Renal pelvis (tissue), 12 donors: ENCODE measurements around the gene KDM4C. TPM values are rescaled to one million over a fixed set of nuclear protein-coding genes. Genes with fewer than 3 reads are reported as not detected.
"Not testable (repeated sequence)": the region's sequence is repeated elsewhere in the genome, so short reads cannot be mapped to it uniquely, and the experiment has no call there.

ENCODE experiments used
- DNase-seq: peaks from one replicate; pipeline ENCODE4 v3.0.0-alpha.2; 2013
- long read RNA-seq, 16 experiments: transcript quantifications; one replicate each; lab custom pipeline, GENCODE V29; 2026
- polyA plus RNA-seq, 3 donors: library from polyadenylated mRNA; unstranded; fragments of 120-200 nt; gene quantifications; one replicate each; pipeline ENCODE4 v1.2.1, GENCODE V29; 2013; ENCODE audit not compliant: insufficient read length in 3 of 3

The KDM4C gene
- 10 to 100 TPM; 16.9 to 22.0 (median 19.2) TPM for polyA plus RNA-seq
- long read RNA-seq, donor 1, full-length matches to known transcripts, result 4 of 4 reads
- long read RNA-seq, donor 1, partial matches to known transcripts, result 0 of 4 reads
- long read RNA-seq, donor 1, other reads (novel, unspliced or antisense), result 0 of 4 reads
- long read RNA-seq, donor 2, result 0 reads
- long read RNA-seq, donor 3, full-length matches to known transcripts, result 1 of 1 reads
- long read RNA-seq, donor 3, partial matches to known transcripts, result 0 of 1 reads
- long read RNA-seq, donor 3, other reads (novel, unspliced or antisense), result 0 of 1 reads
- long read RNA-seq, donor 4, full-length matches to known transcripts, result 2 of 14 reads
- long read RNA-seq, donor 4, partial matches to known transcripts, result 7 of 14 reads
- long read RNA-seq, donor 4, other reads (novel, unspliced or antisense), result 5 of 14 reads
- long read RNA-seq, donor 5, result 0 reads
- long read RNA-seq, donor 6, result 0 reads
- long read RNA-seq, donor 7, partial matches to known transcripts, result 7 of 7 reads
- long read RNA-seq, donor 7, other reads (novel, unspliced or antisense), result 0 of 7 reads
- long read RNA-seq, donor 8, result 0 reads
- long read RNA-seq, donor 9, full-length matches to known transcripts, result 2 of 2 reads
- long read RNA-seq, donor 9, partial matches to known transcripts, result 0 of 2 reads
- long read RNA-seq, donor 9, other reads (novel, unspliced or antisense), result 0 of 2 reads
- long read RNA-seq, donor 10, full-length matches to known transcripts, result 1 of 1 reads
- long read RNA-seq, donor 10, partial matches to known transcripts, result 0 of 1 reads
- long read RNA-seq, donor 10, other reads (novel, unspliced or antisense), result 0 of 1 reads
- long read RNA-seq, donor 11, full-length matches to known transcripts, result 1 of 1 reads
- long read RNA-seq, donor 11, partial matches to known transcripts, result 0 of 1 reads
- long read RNA-seq, donor 11, other reads (novel, unspliced or antisense), result 0 of 1 reads
- long read RNA-seq, donor 12, full-length matches to known transcripts, result 4 of 4 reads
- long read RNA-seq, donor 12, partial matches to known transcripts, result 0 of 4 reads
- long read RNA-seq, donor 12, other reads (novel, unspliced or antisense), result 0 of 4 reads
- long read RNA-seq, donor 13, full-length matches to known transcripts, result 1 of 1 reads
- long read RNA-seq, donor 13, partial matches to known transcripts, result 0 of 1 reads
- long read RNA-seq, donor 13, other reads (novel, unspliced or antisense), result 0 of 1 reads
- long read RNA-seq, donor 14, result 0 reads
- long read RNA-seq, donor 15, partial matches to known transcripts, result 0 of 1 reads
- long read RNA-seq, donor 15, other reads (novel, unspliced or antisense), result 0 of 1 reads
- long read RNA-seq, donor 16, full-length matches to known transcripts, result 2 of 2 reads
- long read RNA-seq, donor 16, partial matches to known transcripts, result 0 of 2 reads
- long read RNA-seq, donor 16, other reads (novel, unspliced or antisense), result 0 of 2 reads

- peak; percentile 94 for DNase-seq
Observed at GRCh38 chr9:6757456-6758247, at the start of gene KDM4C. Gene KDM4C (plus strand): TSS chr9:6757973. CDS start chr9:6792989, 35,016 bp downstream.

- no peak for DNase-seq
Observed at GRCh38 chr9:6708732-6709131, 49.0 kb upstream of the KDM4C start.

DNA sequence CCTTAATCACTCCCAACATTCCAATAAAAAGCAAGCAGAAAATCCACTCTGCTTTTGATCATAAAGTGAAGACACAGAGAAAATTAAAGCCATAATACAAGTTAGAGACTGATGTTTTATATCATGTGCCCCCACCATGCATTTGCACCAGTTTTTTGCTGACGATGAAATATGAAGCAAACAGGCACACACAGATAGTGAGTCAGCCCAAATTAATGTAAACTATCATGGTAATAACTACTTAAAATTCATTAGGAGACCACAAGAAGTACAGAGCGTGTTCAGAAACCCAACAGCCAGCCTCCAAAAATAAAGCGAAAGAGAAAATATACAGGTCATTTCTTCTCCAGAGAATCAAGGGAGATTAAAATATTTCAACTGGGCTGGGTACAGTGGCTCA is 46.4 kb upstream of the KDM4C start:
- no peak for DNase-seq

DNA sequence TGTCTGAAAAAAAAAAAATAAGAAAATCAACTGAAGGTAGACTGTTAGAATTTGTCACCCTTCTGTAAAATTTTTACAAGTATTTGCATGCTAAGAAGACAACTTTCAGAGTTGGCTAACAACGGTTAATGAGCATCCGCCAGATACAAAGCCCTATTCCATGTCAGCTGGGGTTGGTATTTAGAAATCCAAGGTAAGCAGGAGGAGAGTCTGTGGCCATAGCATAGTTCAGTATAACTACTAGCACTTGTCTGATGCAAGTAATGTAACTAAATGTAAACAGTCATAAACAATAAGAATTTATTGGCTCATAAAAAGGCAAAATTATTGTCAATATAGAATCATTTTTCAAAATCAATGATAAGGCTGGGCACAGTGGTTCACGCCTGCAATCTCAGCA is 45.7 kb upstream of the KDM4C start:
- DNase-seq, result no peak

- no peak for DNase-seq
Observed at GRCh38 chr9:6714176-6714575, 43.6 kb upstream of the KDM4C start.

DNA sequence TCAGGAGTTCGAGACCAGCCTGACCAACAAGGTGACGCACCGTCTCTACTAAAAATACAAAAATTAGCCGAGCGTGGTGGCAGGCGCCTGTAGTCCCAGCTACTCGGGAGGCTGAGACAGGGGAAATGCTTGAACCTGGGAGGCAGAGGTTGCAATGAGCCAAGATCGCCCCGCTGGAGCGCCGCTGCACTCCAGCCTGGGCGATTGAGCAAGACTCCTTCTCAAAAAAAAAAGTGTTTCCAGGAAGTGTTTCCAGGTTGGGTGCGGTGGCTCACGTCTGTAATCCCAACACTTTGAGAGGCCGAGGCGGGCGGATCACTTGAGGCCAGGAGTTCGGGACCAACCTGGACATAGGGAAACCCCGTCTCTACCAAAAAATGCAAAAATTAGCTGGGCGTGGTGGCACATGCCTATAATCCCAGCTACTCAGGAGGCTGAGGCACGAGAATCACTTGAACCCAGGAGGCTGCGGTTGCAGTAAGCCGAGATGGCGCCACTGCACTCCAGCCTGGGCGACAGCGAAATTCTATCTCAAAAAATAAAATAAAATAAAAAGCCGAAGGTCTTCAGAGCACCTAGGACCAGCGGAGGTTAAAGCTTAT is 42.5 kb upstream of the KDM4C start:
- DNase-seq, result not testable (repeated sequence)

DNA sequence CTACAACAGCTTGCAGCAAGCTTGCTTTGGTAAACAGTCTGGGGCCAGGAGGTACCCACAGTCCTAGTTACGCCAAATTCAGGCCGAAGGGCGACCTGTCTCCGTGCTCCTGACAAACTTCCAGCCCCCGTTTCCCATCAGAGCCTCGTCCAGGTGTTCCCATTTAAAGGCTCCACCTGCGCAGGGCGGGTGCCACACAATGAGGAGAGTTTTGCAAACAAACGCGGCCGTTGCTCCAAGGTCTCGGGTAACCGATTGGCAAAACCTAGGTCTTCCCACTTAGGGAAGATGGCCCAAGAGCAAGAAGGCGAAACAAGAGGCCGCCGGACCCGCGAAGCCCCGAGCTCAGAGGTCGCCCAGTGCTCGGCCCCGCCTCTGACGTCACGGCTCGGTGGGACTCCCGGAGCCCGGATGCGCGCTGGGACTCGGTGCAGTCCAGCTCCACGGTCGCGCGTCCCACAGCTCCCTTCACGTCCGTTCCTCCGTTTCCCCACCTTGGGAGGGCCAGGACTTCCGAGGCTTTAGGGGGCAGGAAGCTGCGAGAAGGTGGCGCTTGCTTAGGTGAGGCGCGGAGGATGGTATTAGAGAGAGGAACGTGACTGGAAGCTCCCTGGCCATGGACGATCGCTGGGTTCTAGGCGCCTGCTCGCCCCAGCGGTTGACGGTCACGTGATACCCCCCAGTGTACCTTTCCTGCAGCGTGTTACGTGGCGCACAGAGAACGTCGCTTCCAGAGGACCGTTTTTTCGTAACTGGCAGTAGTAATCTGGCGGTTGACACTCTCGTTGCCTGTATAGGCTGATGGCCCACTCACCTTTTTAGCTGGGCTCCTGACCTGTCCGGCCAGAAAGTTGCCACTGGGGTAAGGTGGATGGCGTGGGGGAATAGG is 41.8 kb upstream of the KDM4C start:
- DNase-seq, result peak; percentile 29

DNA sequence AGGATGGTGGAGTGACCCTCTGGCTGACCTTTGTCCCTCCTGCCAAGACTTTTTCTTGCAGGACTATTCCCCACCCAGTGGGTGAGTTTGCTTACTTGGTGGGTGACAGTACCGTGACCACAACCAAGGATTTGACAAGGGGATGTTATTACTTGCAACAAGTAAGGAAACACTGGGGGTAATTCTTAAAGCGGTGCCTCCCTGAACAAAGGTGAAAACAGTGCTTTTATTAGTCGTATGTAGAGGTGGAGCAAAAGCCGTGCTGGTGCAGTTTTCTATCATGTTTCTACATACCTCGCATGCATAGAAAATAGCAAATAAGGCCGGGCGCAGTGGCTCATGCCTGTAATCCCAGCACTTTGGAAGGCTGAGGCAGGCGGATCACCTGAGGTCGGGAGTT is 41.0 kb upstream of the KDM4C start:
- DNase-seq, result no peak

- no peak for DNase-seq
Observed at GRCh38 chr9:6723881-6724420, 33.8 kb upstream of the KDM4C start.

DNA sequence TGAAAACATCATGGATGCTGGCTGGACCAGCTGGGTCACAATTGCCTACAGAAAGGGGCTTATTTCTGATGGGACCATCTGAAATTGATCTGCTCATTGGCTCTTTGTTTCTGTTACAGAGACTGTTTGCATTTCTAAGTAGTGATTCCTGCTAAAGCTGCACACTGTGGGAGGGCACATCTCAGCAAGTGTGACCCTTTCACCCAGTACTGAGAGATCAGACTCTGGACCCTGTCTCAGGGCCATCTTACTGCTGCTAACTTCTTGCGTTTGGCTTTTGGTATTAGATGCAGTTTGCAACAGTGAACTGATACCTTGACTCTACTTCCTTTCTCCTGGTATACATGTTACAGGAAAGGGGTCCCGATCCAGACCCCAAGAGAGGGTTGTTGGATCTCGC is 24.5 kb upstream of the KDM4C start:
- DNase-seq, result no peak

DNA sequence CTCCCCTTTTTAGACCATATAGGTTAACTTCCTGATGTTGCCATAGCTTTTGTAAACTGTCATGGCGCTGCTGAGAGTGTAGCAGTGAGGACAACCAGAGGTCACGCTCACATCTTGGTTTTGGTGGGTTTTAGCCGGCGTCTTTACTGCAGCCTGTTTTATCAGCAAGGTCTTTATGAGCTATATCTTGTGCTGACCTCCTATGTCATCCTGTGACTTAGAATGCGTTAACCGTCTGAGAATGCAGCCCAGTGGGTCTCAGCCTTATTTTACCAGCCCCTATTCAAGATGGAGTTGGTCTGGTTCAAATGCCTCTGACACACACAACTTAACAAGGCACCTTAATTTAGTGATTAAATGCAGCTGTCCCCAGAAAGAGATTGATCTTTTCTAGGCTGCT is 23.9 kb upstream of the KDM4C start:
- DNase-seq, result no peak

- no peak for DNase-seq
Observed at GRCh38 chr9:6735422-6735821, 22.4 kb upstream of the KDM4C start.

- DNase-seq, result no peak
Observed at GRCh38 chr9:6739218-6739617, 18.6 kb upstream of the KDM4C start.

GRCh38 chr9:6748861-6749260 is 8.9 kb upstream of the KDM4C start:
- DNase-seq, result not testable (repeated sequence)

DNA sequence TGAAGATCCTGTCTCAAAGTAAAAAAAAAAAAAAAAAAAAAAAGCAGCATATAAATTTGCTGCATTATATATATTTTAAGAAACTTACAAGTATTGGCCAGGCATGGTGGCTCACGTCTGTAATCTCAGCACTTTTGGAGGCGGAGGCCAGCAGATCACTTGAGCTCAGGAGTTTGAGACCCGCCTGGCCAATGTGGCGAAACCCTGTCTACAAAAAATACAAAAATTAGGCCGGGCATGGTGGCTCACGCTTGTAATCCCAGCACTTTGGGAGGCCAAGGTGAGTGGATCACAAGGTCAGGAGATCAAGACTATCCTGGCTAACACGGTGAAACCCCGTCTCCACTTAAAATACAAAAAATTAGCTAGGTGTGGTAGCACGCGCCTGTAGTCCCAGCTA is 2.9 kb upstream of the KDM4C start:
- DNase-seq, result not testable (repeated sequence)

DNA sequence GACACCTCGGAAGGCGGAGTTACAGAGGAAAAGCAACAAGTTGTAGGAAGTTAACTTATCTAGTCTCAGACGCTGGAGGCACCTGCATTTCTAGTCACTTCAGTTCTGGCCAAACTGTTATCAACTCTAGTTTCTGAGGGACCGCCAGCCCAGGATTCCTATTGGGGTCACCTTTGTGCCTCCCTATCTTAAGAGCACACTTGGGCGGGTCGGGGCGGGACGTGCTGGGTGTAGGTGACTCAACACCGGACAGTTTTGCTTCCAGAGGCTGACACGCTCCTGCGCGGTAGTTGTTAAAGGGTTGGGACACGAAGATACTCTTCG is 679 bp upstream of the KDM4C start:
- peak; percentile 50 for DNase-seq

GRCh38 chr9:6758248-6758497 is 400 bp downstream of the KDM4C start:
- no peak for DNase-seq

- DNase-seq, result peak; percentile 47
Observed at GRCh38 chr9:6758498-6759184, 868 bp downstream of the KDM4C start.
